Measurements from ENCODE around the gene UBB.
"Not testable (repeated sequence)": the region's sequence is repeated elsewhere in the genome, so short reads cannot be mapped to it uniquely, and the experiment has no call there.

Gene UBB

DNA sequence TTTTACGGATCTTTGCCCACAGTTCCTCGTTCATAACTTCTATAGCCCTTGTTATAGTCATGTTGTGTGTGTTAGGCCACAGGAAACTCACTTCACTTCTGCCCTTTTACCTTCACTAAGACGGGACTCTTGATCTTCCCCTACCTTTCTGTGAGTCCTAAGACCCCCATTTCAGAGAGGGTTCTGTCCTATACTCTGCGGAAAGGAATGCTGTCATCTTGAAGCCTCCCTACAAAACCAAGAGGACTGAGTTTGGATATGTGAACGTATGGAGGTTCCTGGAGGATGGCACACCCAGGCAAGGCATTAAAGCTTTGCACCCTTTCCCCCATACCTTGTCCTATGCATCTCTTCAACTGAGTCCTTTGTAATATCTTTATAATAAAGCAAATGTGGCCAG lies 3.7 kb downstream of the UBB start:
- peaks cover 17% of the 10 kb centered on the region for H3K36me3 ChIP-seq (replicated peaks)
- H3K4me3 ChIP-seq (ENCODE audit: low read depth, low read length): no peak overlapping the region
- in situ Hi-C loops (cut with HindIII; ENCODE audit: low pct_ligation_motif_present, low sequenced_read_pairs): no loop called here
- TF ChIP-seq, protein P1, sequence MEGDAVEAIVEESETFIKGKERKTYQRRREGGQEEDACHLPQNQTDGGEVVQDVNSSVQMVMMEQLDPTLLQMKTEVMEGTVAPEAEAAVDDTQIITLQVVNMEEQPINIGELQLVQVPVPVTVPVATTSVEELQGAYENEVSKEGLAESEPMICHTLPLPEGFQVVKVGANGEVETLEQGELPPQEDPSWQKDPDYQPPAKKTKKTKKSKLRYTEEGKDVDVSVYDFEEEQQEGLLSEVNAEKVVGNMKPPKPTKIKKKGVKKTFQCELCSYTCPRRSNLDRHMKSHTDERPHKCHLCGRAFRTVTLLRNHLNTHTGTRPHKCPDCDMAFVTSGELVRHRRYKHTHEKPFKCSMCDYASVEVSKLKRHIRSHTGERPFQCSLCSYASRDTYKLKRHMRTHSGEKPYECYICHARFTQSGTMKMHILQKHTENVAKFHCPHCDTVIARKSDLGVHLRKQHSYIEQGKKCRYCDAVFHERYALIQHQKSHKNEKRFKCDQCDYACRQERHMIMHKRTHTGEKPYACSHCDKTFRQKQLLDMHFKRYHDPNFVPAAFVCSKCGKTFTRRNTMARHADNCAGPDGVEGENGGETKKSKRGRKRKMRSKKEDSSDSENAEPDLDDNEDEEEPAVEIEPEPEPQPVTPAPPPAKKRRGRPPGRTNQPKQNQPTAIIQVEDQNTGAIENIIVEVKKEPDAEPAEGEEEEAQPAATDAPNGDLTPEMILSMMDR (IDR thresholded peaks at IDR 0.05; ENCODE audit: low read depth, low read length, missing control alignments): no peak
- H3K27me3 ChIP-seq (replicated peaks): no peaks in the 10 kb centered on the region
- H3K27ac ChIP-seq: no peak overlapping the region
- no peak for DNase-seq

DNA sequence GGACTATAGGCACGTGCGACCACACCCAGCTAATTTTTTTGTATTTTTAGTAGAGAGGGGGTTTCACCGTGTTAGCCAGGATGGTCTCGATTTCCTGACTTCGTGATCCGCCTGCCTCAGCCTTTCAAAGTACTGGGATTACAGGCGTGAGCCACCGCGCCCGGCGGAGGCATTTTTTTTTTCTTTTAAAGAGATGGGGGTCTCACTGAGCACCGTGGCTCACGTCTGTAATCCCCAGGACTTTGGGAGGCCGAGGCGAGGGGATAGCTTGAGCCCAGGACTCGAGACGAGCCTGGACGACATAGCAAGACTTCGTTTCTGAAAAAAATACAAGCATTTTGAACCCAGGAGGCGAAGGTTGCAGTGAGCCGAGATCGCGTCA lies 5.2 kb downstream of the UBB start:
- peaks cover 17% of the 10 kb centered on the region for H3K36me3 ChIP-seq (replicated peaks)
- H3K4me3 ChIP-seq (ENCODE audit: low read depth, low read length); in situ Hi-C loops (cut with HindIII; ENCODE audit: low pct_ligation_motif_present, low sequenced_read_pairs); H3K27me3 ChIP-seq (replicated peaks); H3K27ac ChIP-seq; DNase-seq: not testable (repeated sequence)

DNA sequence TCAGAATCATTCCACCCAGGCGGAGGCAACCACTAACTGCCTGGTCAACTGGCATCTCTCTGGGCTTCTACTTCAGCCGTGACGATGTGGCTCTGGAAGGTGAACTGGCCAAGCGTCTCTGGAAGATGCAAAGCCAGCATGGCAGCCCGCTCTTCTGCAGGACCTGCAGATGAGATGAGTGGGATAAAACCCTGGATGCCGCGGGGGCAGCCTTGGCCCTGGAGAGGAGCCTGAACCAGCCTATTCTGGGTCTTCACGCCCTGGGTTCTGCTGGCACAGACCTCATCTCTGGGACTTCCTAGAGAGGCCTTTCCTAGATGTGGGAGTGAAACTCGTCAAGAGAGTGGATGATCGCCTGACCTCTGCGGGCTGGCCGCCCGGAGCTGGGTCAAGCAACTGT lies 10.6 kb downstream of the UBB start:
- Histone ChIP-seq H3K27ac (no peak overlapping the region), H3K27me3 (replicated peaks) (no peaks in the 10 kb centered on the region), H3K36me3 (replicated peaks) (no peaks in the 10 kb centered on the region), H3K4me3 (ENCODE audit: low read depth, low read length) (no peak overlapping the region)
- in situ Hi-C loops (cut with HindIII; ENCODE audit: low pct_ligation_motif_present, low sequenced_read_pairs): no loop called here
- TF ChIP-seq, protein P1 (IDR thresholded peaks at IDR 0.05; ENCODE audit: low read depth, low read length, missing control alignments): no peak
- no peak for DNase-seq

DNA sequence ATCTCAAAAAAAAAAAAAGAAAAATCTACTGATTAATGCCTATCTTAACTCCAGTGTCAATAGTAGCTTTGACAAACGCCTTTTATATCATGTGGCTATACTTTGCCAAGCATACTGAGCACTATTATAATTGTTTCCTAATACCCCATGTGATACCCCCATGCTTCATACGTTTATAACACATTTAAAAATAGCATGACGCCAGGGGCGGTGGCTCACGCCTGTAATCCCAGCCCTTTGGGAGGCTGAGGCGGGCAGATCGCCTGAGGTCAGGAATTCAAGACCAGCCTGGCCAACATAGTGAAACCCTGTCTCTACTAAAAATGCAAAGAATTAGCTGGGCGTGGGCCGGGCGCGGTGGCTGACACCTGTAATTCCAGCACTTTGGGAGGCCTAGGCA lies 11.6 kb downstream of the UBB start:
- in situ Hi-C loops (cut with HindIII; ENCODE audit: low pct_ligation_motif_present, low sequenced_read_pairs); H3K27ac ChIP-seq; DNase-seq; H3K4me3 ChIP-seq (ENCODE audit: low read depth, low read length); H3K36me3 ChIP-seq (replicated peaks); H3K27me3 ChIP-seq (replicated peaks): not testable (repeated sequence)

DNA sequence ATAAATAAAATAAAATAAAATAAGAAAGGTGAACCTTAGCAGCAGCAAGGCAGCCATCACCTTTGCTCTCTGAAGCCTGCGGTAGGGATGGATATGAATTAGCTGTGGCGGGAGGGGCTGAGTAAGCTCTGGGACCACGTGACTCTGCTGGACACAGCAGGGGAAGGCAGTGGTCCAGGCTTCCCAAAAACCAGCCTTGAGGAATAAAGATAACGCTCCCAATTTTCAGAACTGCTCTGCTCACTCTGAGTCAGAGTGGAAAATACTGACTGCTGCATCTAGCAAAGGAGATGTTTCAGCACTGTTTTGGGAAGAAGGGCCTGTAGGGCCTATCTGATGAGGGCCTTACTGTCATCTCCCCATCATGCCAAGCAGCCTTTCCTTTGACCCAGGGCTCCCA lies 15.0 kb downstream of the UBB start:
- in situ Hi-C loops (cut with HindIII; ENCODE audit: low pct_ligation_motif_present, low sequenced_read_pairs); H3K27me3 ChIP-seq (replicated peaks); H3K36me3 ChIP-seq (replicated peaks); H3K27ac ChIP-seq; H3K4me3 ChIP-seq (ENCODE audit: low read depth, low read length); DNase-seq: not testable (repeated sequence)

DNA sequence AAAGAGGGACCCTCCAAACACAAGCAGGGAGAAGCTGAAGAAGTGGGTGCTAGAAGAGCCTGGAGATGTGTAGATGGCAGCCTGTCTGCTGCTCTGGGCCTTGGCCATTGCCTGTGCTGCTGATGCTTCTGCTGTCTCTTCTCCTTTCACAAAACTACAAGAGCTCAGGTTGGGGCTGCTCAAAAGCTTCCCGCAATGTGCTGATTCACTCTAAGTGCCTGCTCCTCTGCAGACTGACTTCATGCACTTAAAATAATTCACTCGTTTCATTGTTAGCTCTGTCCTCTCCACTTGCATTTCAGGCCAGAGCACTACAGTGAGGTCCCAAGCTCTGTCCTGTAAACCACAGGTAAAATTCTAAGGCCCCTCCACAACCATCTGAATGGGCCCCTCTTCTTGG lies 15.8 kb downstream of the UBB start:
- H3K27me3 ChIP-seq (replicated peaks); H3K27ac ChIP-seq; H3K4me3 ChIP-seq (ENCODE audit: low read depth, low read length); in situ Hi-C loops (cut with HindIII; ENCODE audit: low pct_ligation_motif_present, low sequenced_read_pairs); H3K36me3 ChIP-seq (replicated peaks); DNase-seq: not testable (repeated sequence)

DNA sequence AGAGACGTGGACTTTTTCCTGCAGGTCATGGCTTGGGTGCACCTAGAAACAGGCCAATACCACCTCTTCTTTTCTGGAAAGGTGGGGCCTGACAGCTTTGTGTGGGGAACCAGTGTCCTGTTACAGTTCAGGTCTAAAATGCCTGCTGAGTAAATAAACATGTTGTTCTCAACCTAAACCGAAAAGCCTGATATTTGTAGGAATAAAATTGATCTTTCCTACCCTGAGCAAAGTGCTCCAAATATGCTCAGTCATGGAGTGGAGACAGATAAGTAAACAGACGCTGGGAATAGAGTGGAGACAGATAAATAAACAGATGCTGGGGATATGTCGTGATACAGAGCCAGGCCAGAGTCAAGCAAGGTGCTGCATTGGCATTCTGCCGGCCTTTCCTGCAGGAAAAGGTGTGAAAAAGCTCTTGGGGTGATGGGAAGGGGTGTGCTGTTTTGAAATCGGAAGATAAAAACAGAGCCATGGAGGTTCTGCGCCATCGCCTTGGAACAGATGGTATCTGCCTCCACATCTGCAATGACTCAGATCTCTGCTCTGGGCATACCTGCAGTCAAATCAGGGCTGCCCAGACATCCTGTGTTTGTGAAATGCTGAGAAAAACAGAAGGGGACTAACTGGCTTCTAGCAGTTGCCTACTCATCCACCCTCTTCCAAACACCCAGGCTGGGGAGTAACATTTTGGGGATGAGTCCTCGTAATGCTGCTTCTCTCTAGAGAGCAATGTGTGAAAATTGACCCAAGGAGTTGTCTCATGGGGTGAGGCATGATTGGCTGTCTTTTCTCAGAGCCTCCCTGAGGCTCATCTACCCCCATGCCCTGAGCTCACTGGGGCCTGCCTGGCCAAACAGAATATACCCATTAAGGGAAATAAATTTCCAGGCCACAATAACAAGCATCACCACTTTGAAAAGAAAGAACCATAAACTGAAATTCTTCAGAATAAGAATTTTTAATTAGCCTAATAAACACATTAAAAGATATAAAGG lies 17.7 kb downstream of the UBB start:
- DNase-seq: no peak

DNA sequence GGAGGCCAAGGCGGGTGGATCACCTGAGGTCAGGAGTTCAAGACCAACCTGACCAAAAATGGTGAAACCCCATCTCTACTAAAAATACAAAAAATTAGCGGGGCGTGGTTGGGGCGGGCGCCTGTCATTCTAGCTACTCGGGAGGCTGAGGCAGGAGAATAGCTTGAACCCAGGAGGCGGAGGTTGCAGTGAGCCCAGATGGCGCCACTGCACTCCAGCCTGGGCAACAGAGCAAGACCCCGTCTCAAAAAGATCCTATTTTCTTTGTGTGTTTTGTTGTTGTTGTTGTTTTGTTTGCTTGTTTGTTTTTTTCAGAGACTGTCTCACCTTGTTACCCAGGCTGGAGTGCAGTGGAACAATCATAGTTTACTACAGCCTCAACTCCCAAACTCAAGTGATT lies 23.0 kb downstream of the UBB start:
- H3K27me3 ChIP-seq (replicated peaks); H3K36me3 ChIP-seq (replicated peaks); in situ Hi-C loops (cut with HindIII; ENCODE audit: low pct_ligation_motif_present, low sequenced_read_pairs); H3K27ac ChIP-seq; H3K4me3 ChIP-seq (ENCODE audit: low read depth, low read length); DNase-seq: not testable (repeated sequence)

More for the DNA sequence above, 17.7 kb downstream of the UBB start:
- H3K27ac ChIP-seq: no peak overlapping the region
- in situ Hi-C loops (cut with HindIII; ENCODE audit: low pct_ligation_motif_present, low sequenced_read_pairs): no loop called here
- no peaks in the 10 kb centered on the region for H3K27me3 ChIP-seq (replicated peaks)
- H3K4me3 ChIP-seq (ENCODE audit: low read depth, low read length): no peak overlapping the region
- TF ChIP-seq, protein P1 (IDR thresholded peaks at IDR 0.05; ENCODE audit: low read depth, low read length, missing control alignments): no peak
- no peaks in the 10 kb centered on the region for H3K36me3 ChIP-seq (replicated peaks)

Data from brain microvascular endothelial cell (primary cell).